ENCODE data around the gene CRBN. TPM values are rescaled to one million over a fixed set of nuclear protein-coding genes. Genes with fewer than 3 reads are reported as not detected.

CRBN gene
- total RNA-seq, 1 experiment from 2014 or later = 34.1 TPM

DNA sequence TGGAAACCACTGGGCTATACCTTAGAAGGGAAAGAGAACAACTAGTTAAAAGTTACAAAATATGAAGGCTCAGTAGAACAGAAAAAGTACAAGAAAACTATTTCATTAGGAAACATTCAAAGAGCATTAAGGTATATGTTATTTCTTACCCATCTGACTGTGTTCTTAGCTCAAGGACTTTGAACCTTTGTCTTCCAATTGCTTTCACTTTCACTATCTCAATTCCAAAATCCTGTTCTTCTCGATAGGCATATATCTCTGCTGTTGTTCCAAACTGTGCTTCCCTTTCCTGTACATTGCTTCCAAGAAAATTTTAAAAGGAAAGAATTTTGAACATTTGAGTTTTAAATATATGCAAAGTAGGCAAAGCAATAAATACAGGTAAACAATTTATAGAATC is 6.9 kb downstream of the CRBN start:
- DNase-seq (ENCODE audit: low read depth) = no peak

DNA sequence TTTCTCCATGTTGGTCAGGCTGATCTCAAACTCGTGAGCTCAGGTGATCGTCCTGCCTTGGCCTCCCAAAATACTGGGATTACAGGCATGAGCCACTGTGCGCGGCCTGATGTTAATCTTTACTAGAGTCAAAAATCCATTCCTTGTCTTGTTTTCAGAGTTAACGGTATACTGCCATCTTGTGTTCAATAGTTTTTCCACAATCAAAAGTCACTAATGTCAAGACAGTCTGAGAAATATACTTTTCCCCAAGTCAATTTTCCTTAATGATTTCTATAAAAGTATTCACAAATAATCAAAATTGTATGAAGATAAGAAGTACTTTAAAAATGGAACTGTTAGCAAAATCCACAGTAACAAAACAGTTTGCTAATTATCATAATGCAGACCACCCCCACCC is 8.5 kb downstream of the CRBN start:
- peak; percentile 6 for DNase-seq (ENCODE audit: low read depth)

DNA sequence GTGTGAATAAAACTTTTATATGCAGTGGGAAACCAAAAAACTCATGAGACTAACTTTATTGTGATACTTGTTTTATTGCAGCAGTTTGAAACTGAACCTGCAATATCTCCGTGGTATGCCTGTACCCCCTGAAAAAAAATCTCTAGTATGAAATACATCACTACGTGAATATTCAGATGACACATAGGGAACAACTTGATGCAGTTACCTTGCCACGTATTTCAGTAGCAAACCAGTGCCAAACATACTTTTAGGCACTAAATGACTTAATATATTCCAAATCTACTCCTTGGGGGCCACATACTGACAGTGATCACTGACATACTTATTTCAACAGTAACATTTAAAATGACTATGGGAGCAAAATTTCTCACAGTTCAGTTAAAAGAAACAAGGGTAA is 13.8 kb downstream of the CRBN start:
- DNase-seq (ENCODE audit: low read depth) = no peak

DNA sequence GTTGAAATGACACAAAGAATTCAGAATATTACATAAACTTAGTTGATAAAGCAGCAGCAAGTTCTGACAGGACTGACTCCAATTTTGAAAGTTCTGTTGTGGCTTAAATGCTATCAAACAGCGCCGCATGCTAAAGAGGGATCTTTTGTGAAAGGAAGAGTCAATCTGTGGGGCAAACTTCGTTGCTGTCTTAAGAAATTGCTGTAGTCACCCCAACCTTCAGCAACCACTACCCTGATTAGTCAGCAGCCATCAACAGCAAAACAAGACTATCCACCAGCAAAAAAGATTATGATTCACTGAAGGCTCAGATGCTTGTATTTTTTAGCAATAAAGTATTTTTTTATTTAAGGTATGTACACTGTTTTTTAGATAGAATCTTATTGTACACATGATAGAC is 14.2 kb downstream of the CRBN start:
- DNase-seq (ENCODE audit: low read depth) = no peak

DNA sequence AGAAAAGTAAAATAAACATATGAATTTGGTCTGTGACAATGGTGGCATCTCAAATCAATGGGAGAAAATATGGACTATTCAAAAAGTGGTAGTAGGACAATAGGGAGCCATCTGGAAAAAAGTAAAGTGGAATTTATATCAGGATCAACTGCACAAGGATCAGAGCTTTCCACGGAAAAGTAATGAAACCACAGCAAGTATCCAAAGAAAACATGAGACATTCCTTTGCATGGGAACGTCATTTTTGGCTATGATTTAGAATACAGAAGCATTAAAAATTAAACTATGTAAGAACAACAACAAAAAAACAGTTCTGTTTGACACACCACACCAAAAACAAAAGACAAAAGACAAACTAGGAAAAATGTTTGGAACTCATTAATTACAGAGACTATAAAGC is 18.7 kb downstream of the CRBN start:
- no peak for DNase-seq (ENCODE audit: low read depth)

DNA sequence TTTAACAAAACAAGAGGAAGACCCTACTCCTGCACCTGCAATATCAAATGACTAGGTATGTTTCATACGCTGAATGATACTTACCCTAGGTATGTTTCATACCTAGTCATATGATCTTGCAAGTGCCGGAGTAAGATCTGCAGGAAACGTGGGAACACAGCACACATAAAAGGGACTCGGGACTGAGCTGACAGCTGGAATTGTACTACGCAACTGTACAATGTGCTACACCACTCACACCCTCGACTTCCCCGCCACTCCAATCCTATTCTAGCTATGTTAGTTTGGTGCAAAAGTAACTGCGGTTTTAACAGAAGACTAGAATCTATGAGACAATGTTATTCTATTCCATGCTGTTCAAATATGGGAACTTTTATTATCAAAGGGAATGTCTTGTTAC is 22.0 kb downstream of the CRBN start:
- no peak for DNase-seq (ENCODE audit: low read depth)

DNA sequence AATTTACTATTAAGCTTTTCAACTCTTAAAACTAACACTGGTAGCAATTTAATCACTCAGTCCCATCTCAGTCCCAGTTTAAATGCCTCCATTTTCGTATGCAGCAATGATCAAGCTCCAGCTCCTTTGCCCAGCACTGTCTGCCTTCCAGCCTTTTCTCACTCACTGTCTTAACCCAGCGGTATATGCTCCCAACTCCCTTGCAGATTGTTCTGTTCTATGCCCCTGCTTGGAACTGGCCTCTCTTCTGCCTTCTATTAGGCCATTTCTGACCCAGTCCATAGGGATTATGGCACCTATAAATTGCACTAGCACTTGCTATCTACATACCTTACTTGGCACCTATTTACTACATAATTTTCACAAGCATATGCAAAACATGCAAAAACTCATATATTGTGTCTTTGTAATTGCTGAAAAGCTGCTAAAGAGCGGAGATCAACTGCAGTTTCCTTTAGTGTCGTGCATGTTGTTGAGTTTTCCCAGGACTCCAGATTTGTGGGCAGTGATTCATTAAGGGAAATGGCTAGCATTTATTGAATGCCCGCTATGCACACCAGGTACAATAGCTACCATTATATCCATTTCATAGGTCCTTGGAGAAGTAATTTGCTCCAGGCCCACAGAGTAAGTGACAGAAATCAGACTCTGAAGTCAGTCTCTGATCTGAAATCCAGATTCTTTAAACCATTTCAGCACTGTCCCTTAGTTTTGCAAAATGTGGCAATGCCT is 24.4 kb downstream of the CRBN start:
- peak; percentile 48 for DNase-seq (ENCODE audit: low read depth)

DNA sequence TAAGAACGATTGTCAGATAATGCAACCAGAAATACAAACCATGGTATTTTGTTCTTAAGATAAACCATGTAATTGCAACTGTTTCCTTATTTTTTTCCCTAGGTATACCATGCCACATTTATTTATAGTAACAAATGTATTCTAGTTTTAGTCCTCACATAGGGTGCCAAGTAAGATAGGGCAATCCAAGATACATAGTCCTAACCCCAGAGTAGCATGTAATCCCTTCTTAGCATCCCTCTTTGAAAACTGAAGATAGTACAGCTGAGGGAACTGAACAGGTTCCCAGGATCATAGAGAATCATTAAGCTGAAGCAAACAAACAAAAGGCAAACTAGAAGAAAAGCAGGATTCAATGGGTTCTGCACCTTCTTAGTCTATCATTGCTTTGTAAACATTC is 28.0 kb downstream of the CRBN start:
- no peak for DNase-seq (ENCODE audit: low read depth)

DNA sequence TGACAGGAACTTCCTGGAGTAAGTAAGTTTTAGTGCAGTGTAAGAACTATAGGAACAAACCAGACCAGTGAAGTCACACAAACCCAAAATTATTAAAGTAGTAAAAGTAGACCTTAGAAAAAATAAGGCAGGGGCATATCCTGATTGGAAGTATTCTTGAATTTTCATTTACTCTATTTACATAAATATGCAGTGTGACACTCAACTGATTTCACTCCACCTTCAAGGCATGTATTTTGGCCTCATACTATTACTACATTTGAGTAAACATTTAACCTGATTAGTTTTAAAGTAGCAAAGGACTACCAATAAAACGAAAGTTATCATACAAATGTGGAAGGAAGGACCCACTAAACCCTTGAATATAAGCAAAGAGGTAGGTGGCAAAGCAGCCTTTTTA is 29.9 kb downstream of the CRBN start:
- no peak for DNase-seq (ENCODE audit: low read depth)

DNA sequence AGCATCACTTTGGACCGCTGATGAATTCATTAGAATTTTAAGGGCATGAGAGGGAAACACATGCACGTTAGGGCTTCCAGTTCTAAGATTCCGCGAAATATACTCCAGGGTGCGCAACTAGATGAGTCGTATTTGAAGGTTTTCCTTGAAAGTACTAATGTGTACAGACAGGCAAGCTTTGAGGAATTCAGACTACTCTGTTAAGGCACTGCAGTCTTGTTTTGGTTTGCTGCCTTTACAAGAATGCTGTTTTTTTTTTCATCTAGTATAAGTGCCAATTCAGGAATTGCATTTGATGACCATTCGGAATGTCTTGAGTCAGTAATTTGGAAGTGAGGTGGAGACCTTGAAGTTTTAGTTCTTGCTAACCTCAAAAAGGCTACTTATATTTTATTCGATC is 33.7 kb downstream of the CRBN start:
- DNase-seq (ENCODE audit: low read depth) = no peak

DNA sequence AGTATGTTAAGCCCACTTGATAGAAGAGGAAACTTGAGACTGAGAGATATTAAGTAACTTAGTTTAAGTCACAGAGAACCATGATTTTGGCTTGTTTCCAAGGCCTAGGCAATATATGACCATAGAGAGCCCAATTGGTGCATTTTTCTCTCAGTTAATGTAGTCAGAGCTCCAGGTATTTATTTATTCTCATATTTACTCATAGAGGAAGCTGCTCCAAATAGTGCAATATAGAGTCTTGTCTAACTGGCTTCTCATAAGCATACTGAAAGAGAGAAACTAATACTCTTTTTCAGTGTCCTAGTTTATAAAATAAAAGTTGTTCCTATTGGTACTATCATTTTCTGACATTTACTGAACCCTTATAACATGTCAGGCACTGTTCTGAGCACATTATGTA is 37.6 kb downstream of the CRBN start:
- DNase-seq (ENCODE audit: low read depth) = no peak

DNA sequence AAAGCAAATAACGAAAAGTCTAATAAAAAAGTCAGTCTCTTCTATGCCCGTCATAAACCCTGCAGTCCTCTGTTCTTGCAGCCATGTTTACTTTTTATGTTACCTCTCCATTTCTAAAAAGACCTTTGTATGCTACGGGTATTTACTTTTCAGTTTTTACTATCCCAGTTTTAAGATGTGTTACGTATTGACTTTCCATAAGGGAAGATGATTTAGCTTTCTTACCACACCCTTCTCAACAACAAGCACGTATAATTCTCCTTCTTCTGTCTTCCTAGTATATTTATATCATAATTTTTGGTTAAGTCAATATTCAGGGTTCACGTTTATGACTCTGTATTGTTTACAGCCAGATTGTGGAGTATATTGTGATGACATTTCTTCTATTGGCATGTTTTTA is 42.0 kb downstream of the CRBN start:
- no peak for DNase-seq (ENCODE audit: low read depth)

DNA sequence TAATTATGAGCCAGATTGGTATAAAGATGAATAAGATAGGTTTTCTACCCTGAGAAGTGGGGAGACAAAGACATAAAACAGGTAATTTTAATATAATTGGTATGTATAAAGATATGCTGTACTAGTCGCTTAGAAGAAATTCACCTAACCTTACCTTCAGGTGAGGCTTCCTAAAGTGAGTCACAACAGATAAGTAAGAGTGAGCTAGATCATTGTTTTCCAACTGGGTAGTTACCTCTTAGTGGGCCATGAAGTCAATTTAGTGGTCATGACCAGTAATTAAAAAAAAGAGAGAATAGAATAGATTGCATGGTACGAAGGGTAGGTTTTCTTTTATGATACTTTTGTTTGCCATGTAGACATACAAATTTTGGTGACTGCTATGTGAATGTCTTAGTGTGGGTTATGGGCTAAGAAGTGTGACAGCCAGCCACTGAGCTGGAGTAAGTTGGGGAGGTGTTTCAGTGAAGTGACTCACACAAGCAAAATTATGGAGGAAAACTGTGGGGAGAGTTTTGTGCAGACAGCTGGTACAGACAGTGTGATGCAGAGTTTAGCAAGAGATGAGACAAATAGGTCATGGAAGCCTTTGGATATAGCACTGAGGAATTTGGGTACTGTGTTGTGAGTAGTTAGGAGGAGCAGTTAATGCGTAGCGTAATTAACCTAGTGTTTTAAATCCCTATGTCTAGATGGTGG is 44.6 kb downstream of the CRBN start:
- no peak for DNase-seq (ENCODE audit: low read depth)

DNA sequence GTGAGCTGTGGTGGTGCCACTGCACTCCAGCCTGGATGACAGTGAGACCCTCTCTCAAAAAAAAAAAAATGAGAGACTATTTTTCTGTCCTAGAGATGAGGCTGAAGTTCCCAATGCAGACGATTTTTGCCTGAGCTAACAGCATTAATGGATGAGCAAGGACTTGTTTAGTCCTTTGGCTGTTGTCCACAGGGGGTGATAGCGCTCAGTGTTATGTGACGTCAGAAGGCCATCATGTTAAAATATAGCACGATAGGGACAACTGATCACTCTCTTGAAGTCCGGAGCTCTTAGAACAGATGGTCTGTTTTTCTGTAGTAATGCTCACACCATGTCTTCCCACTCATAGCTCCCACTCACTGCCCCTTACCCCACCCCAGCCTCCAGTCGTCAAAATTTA is 46.0 kb downstream of the CRBN start:
- DNase-seq (ENCODE audit: low read depth) = no peak

DNA sequence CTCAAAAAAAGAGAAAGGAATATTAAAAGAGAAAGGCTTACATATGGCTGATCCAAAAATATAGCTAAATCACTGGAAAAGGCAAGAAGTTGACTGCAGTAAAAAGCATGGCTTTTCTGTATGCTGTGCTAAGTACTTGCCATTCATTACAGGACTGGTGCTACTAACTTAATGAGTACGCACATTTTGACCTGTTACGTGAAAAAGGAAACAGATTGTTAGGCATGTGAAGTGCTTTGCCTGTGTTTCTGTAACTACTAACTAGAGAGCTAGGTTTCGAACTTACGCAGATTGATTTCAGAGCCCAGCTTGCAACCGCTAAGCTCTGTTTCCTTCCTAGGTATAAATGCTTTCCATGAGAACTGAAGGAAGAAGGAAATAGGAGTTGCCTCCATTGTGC is 49.9 kb downstream of the CRBN start:
- DNase-seq (ENCODE audit: low read depth) = no peak

DNA sequence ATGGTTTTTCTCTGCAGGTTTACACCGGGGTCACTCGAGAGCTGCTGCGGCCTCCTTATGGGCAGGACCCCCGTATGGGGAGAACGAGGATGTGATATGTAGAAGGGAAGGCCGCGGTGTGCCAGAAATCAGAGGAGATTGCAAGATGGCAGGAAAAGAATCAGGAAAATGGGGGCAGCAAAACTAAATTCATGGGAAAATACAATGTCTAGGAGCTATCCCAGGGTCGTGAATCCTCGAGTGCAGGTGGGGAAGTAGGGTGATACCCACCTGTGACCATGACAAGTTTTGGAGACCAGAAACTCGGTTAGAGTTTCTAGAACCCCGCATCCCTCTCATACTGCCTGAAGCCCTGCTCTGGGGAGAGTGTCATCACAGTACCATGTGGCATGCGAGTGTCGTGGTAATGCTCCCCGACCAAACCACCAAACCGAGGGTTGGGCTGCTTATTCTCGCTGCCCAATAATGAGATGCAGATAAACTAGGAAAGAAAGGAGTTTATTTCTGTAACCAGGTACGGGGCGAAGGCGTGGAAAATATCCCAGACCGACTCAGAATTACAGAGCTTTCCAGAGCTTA is 52.0 kb downstream of the CRBN start:
- DNase-seq (ENCODE audit: low read depth) = no peak

DNA sequence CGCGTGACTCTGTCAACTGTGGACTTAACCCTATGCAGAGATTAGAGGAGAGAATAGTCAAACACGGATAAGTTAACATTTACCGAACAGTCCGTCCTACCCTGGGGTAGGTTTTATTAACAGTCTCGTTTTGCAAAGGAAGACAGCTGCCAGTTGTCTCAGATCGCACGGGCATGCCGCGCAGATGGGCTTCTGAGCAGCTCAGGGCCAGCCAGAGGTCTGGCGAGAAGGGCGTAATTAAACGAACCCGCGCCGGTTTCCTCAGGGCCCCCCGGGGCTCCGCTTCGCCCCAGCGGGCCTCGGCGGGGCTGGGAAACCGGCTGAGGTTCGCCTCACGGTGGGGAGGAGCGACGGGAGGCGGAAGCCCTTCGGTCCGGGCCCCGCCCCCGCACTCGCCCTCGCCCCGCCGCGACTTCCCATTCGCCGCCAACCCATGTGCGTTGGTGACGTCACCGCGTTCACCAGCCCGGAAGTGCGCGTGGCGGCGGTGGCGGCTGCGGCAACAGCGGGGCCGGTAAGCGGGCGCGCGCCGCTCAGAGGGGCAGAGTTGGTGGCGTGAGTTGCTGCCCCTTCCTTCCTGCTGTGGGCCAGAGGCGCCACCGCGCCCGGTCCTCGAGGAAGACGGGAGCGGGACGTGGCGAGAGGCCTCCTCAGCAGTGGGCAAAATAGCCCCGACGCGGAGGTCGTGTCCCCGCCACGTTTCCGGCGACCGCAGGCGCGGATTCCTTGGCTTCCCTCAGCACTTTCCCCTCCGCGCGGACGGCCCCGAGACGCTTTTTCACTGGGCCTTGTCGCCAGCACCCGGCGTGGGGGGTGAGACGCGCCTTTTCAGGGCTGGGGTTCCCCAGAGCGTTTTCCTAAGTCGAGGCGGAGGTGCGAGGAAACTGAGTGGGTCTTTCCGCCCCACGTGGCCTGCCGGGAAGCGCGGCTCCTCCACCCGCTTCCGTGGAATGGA is 52.7 kb downstream of the CRBN start, which contains the start of gene TRNT1:
Gene TRNT1, plus strand, starts transcription at position 464 of the 955 bp plus-strand sequence. CDS start 2,101 bp downstream, outside the sequence.
- DNase-seq (ENCODE audit: low read depth) = peak; percentile 90

DNA sequence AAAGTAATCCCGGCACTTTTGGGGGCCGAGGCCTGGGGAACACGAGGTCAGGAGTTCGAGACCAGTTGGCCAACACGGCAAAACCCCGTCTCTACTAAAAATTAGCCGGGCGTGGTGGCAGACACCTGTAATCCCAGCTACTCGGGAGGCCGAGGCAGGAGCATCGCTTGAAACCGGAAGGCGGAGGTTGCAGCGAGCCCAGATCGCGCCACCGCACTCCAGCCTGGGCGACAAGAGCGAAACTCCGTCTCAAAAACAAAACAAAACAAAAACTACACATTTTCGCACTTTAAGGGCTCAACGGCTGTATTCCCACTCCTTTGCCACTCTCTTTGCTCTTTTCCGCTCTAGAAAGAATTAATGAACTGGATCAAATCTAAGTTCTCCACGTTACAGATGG is 53.5 kb downstream of the CRBN start:
- no peak for DNase-seq (ENCODE audit: low read depth)

DNA sequence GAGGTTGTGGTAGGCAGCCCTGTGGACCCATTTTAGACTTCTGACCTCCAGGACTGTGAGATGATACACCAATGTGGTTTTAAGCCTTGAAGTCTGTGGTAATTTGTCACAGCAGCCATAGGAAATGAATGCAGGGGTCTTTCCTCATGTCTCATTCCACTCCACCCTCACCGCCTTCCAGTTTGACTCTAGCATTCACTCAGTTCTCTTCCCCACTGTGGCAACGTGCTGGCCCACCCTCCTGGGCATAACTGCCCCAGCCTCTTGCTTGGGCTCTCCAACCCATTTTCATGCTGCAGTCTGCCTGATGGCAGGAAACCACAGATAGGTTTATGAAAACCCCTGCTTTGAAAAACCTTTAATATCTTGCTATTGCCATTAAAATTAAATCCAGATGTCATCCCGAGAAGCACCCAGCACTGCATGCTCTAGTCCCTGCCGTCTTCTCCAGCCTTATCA is 60.1 kb downstream of the CRBN start:
- DNase-seq (ENCODE audit: low read depth) = peak; percentile 28

DNA sequence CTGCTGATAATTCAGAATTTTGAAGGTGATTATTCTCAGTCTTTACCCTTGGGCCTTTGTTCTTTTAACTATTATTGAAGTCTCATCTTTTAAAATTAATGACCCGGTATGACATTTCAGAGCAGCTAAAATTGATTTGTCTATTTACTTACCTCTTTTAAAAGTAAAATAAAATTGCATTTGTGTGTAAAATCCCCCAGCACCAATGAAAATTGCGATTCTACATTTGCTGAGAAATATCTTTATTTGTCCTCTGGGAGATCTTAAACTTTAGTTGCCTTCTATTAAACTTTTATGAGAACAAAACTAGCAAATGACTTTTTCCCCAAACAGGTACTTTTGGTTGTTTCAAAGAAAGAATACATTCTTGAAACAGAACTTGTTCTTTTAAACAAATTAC is 61.8 kb downstream of the CRBN start:
- no peak for DNase-seq (ENCODE audit: low read depth)

DNA sequence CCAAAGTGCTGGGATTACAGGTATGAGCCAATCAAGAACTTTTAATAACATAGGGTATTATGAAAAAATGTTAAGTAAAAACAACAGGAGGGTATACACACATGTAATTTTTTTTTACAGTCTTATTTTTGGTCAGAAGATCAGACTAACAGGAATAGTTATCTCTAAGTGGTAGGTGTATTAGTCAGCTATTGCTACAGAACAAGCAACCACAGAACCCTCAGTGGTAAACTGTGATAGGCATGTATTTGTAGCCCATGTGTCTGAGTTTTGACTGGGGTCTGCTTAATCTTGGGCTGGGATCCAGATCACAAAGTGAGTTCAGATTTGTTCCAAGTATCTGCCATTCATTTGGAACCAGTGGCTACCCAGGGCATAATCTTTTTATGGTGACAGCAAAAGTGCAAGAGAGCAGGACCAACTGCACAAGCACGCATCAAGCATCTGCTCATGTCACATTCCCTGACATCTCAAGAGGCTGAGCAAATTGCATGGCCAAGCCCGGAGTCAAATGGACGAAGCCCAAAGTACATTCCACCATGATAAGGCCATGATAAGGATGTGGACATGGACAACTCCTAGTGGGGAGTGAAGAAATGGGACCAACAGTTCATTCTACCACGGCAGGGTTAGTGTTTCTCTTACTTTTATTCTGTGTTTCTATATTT is 66.3 kb downstream of the CRBN start:
- no peak for DNase-seq (ENCODE audit: low read depth)

Measured in HT1080 (cell line).